ENCODE results near the gene POMP. TPM values are rescaled to one million over a fixed set of nuclear protein-coding genes. Genes with fewer than 3 reads are reported as not detected.

POMP gene
- total RNA-seq, 1 donor = 147 TPM

DNA sequence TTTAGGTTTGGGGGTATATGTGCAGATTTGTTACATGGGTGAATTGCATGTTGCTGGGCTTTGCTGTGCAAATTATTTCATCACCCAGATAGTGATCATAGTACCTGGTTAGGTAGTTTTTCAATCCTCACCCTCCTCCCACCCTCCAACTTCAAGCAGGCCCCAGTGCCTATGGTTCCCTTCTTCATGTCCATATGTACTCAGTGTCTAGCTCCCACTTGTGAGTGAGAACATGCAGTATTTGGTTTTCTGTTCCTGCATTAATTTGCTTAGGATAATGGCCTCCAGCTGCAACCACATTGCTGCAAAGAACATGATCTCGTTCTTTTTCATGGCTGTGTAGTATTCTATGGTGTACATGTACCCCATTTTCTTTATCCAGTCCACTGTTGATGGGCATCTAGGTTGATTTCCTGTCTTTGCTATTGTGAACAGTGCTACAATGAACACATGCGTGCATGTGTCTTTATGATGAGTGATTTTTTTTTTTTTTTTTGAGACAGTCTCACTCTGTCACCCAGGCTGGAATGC, 42.9 kb upstream of the POMP start:
- TF ChIP-seq, protein P1, sequence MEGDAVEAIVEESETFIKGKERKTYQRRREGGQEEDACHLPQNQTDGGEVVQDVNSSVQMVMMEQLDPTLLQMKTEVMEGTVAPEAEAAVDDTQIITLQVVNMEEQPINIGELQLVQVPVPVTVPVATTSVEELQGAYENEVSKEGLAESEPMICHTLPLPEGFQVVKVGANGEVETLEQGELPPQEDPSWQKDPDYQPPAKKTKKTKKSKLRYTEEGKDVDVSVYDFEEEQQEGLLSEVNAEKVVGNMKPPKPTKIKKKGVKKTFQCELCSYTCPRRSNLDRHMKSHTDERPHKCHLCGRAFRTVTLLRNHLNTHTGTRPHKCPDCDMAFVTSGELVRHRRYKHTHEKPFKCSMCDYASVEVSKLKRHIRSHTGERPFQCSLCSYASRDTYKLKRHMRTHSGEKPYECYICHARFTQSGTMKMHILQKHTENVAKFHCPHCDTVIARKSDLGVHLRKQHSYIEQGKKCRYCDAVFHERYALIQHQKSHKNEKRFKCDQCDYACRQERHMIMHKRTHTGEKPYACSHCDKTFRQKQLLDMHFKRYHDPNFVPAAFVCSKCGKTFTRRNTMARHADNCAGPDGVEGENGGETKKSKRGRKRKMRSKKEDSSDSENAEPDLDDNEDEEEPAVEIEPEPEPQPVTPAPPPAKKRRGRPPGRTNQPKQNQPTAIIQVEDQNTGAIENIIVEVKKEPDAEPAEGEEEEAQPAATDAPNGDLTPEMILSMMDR (IDR thresholded peaks at IDR 0.05; ENCODE audit: insufficient read depth, low read length) = no peak
- no peak overlapping the region for H3K4me3 ChIP-seq (ENCODE audit: low read depth, low read length)
- no peak for DNase-seq (ENCODE audit: low read depth)

DNA sequence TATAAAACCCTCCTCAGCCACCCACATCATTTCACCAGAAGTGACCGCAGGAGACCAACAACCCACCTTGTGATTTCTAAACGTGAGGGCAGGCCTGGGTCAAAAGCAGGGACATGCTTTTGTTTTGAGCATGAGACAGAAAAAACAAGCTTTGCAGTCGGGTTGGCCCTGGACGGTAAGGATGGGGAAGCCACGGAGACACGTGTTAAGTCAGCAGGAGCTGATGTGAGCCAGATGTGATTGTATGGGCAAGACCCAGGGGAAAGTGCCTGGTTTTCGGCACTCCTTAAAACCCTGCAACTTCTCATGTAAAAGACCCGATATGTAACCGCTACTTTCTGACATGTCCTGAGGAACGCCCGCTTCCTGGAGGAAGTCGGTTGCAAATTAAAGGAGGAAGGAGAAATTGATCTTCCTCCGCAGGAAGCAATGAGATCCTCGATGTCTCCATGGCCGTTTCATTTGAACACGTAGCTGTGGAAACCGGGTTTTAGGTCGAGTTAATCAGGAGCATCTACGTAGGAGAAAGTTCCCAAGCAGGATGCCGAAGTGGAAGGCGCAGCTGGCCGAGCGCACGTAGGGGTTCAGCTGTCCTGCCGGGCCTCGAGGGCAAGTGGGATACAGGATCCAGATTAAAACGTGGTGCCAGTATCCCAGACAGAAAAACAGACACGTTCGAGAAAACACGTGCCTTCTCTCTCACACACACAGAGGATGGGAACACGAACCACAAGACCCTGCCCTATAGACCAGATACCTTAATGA, 40.5 kb upstream of the POMP start:
- no peak for DNase-seq (ENCODE audit: low read depth)
- no peak overlapping the region for H3K4me3 ChIP-seq (ENCODE audit: low read depth, low read length)
- TF ChIP-seq, protein P1 (IDR thresholded peaks at IDR 0.05; ENCODE audit: insufficient read depth, low read length) = no peak

DNA sequence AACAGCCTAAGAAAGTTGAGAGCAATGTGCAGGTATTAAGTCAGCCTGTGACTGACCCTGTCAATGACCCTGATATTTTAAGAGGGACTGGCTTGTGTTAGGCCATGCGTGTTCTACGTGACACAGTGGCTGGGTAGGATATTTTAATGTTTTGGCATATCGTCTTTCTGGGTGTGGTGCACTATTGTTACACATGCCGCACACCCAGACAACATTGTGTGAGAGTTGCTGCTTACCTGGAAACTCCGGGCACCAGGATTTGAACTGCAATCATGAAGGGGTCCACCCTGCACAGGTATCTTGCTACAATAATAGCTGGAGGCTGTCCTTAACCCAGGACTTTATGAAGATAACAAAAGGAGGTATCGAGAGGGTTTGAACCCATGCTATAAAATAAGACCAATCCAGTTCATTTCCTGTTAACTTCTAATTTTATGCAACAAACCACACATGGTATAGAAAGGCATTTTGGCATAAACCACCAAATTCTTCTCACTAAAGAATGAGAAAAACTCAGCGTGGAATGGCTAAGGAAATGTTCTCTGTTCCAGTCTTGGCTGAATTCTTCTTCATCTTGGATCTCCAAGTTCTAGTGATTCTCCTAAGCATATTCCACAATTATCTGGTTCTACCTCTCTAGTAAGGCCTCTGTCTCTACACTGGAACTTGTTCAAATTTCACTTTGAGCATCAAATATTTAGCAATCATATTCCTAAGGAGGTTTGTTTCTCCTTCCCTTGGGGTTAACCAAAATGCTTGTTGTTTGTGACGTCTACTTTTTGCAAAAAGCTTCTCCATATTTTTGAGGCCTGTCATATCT, 38.7 kb upstream of the POMP start:
- no peak overlapping the region for H3K4me3 ChIP-seq (ENCODE audit: low read depth, low read length)
- DNase-seq (ENCODE audit: low read depth) = no peak
- TF ChIP-seq, protein P1 (IDR thresholded peaks at IDR 0.05; ENCODE audit: insufficient read depth, low read length) = no peak

DNA sequence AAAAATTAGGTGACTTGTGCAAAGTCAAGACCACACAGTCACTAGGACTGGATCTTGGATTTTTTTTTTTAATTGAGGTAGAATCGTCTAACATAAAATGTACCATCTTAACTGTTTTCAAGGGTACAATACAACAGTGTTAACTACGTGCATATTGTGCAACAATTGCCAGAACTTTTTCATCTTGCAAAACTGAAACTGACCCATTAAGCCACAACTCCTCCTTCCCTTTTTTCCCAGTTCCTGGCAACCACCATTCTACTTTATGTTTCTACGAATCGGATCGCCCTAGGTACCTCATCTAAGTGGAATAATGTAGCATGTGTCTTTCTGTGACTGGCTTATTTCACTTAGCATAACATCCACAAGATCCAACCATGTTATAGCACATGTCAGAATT, 37.5 kb upstream of the POMP start:
- no peak overlapping the region for H3K4me3 ChIP-seq (ENCODE audit: low read depth, low read length)
- DNase-seq (ENCODE audit: low read depth) = no peak
- TF ChIP-seq, protein P1 (IDR thresholded peaks at IDR 0.05; ENCODE audit: insufficient read depth, low read length) = no peak

DNA sequence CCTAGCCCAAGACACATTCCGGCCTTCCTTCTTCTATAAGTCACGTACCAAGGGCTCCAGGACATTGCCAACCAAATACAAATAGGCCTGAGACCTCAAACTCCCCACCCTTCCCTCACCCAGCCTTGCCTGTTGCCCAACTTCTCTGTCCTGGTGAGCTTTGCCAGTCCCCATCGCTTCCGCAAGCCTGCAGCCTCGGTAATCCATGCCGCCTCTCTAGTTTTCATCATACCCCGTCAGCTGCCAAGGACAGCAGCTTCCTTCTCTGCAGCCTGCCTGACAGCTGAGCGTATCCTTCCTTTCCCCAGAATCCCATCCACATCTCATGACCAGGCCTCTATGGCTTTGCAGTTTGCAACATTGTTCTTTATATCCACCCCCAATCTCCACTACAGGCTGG, 36.6 kb upstream of the POMP start:
- H3K4me3 ChIP-seq (ENCODE audit: low read depth, low read length) = no peak overlapping the region
- TF ChIP-seq, protein P1 (IDR thresholded peaks at IDR 0.05; ENCODE audit: insufficient read depth, low read length) = no peak
- DNase-seq (ENCODE audit: low read depth) = no peak

DNA sequence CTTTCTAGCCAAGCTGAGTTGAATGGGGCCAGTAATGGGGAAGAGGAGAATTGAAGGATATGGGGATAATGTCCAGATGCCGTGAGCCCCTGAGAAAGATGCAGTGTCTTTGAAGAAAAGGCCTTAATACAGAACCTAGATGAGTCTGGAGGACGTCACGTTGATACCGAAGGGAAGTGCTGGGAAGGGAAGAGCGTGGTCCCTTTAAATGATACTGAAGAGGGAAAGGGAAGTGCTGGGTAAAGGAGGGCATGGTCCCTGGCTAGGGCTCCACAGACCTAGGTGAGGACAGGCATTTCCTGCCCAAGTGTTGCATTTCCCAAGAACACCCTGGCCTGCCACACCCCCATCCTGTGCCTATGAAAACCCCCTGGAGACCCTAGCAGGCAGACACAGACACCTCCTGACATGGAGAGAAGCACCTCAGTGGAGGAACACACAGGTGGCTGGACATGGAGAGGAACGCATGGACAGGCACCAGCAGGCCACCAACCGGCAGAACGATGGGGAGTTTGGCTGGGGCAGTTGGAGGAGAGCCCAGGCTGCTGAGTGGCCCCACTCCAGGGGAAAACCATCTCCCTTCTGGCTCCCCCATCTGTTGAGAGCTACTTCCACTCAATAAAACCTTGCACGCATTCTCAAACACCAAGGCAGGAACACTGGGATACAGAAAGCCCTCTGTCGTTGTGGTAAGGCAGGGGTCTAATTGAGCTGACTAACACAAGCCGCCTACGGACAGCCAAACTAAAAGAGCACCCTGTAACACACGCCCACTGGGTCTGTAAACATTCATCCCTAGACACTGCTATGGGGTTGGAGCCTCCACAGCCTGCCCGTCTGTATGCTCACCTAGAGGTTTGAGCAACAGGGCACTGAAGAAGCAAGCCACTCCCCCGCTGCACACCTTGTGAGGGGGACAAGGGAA, 34.9 kb upstream of the POMP start:
- TF ChIP-seq, protein P1 (IDR thresholded peaks at IDR 0.05; ENCODE audit: insufficient read depth, low read length) = no peak
- no peak for DNase-seq (ENCODE audit: low read depth)
- no peak overlapping the region for H3K4me3 ChIP-seq (ENCODE audit: low read depth, low read length)

All from fibroblast of the aortic adventitia (primary cell).